ENCODE measurements around the gene PLD4. TPM values are rescaled to one million over a fixed set of nuclear protein-coding genes. Genes with fewer than 3 reads are reported as not detected.

The PLD4 gene
- polyA plus RNA-seq, 1 experiment: 0.01 TPM

DNA sequence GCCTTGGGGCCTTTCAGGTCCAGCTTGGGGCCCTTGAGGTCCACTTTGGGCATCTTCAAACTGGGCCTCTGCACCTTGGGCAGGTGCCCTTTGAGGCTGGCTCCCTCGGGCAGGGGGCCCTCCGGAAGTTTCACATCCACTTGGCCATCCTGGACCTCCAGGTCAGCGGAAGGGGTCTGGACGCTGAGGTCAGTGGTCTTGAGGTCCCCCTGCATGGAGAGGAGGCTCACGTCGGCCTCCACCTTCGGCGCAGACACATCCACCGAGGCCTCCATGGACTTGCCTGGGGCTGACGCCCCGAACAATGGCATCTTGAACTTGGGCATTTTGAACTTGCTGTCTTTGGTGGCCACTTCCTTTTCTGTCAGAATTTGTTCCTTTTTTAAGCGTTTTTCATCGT lies 28.4 kb downstream of the PLD4 start:
- no peak overlapping the region for H3K4me3 ChIP-seq (ENCODE audit: low read depth, low read length)
- TF ChIP-seq, protein P1, sequence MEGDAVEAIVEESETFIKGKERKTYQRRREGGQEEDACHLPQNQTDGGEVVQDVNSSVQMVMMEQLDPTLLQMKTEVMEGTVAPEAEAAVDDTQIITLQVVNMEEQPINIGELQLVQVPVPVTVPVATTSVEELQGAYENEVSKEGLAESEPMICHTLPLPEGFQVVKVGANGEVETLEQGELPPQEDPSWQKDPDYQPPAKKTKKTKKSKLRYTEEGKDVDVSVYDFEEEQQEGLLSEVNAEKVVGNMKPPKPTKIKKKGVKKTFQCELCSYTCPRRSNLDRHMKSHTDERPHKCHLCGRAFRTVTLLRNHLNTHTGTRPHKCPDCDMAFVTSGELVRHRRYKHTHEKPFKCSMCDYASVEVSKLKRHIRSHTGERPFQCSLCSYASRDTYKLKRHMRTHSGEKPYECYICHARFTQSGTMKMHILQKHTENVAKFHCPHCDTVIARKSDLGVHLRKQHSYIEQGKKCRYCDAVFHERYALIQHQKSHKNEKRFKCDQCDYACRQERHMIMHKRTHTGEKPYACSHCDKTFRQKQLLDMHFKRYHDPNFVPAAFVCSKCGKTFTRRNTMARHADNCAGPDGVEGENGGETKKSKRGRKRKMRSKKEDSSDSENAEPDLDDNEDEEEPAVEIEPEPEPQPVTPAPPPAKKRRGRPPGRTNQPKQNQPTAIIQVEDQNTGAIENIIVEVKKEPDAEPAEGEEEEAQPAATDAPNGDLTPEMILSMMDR (IDR thresholded peaks at IDR 0.05; ENCODE audit: low read depth, low read length): no peak
- ChIA-PET CTCF (no interaction called here), POLR2A (no interaction called here)
- no peak overlapping the region for H3K27ac ChIP-seq (ENCODE audit: low read depth, low read length)
- no peaks in the 10 kb centered on the region for H3K27me3 ChIP-seq (ENCODE audit: control insufficient read depth, insufficient read depth, low read length)
- peaks cover 15% of the 10 kb centered on the region; the same call in 1 of the 2 replicates for H3K9me3 ChIP-seq (ENCODE audit: control insufficient read depth, insufficient read depth, low read length)
- no peak for DNase-seq (ENCODE audit: low read depth, low spot score)

DNA sequence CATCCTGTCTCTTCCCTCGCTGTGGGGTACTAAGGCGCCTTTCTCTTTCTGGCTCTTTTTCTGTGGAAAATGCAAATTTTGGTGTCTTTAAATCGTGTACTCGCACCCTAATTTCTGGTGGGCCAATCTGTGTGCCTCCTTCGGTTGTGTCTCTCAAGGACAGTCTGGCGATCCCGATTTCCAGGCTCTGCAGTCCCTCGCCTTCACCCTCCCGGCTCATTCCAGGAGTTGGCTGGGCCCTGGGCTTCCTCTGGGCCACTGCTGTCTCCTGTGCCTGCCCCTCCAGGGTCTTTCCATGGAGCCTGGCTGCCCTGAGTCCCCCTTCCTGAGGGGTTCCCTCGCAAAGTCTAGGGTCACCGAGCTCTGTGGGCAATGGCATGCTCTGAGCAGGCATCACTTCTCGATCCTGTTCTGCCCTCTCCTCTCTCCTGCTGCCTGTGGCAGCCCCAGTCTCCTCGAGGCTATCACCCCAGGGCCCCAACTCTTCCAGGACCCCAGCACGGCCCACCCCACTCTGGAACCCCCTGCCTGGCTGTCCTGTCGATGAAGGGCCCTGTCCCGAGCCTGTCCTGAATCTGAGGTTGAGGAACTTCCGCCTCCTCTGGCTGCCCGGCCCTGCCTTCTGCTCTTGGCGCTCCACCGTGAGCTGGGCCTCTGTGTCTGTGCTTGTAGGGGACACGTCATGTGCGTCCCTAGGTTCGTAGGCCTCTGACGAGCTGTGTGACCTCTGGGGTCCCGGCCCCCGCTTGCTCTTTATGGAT lies 29.4 kb downstream of the PLD4 start:
- Histone ChIP-seq H3K4me3 (ENCODE audit: low read depth, low read length) (no peak overlapping the region), H3K9me3 (ENCODE audit: control insufficient read depth, insufficient read depth, low read length) (peaks cover 15% of the 10 kb centered on the region; the same call in 1 of the 2 replicates), H3K27me3 (ENCODE audit: control insufficient read depth, insufficient read depth, low read length) (no peaks in the 10 kb centered on the region), H3K27ac (ENCODE audit: low read depth, low read length) (no peak overlapping the region)
- ChIA-PET CTCF (no interaction called here), POLR2A (no interaction called here)
- DNase-seq (ENCODE audit: low read depth, low spot score): no peak
- TF ChIP-seq, protein P1 (IDR thresholded peaks at IDR 0.05; ENCODE audit: low read depth, low read length): no peak

DNA sequence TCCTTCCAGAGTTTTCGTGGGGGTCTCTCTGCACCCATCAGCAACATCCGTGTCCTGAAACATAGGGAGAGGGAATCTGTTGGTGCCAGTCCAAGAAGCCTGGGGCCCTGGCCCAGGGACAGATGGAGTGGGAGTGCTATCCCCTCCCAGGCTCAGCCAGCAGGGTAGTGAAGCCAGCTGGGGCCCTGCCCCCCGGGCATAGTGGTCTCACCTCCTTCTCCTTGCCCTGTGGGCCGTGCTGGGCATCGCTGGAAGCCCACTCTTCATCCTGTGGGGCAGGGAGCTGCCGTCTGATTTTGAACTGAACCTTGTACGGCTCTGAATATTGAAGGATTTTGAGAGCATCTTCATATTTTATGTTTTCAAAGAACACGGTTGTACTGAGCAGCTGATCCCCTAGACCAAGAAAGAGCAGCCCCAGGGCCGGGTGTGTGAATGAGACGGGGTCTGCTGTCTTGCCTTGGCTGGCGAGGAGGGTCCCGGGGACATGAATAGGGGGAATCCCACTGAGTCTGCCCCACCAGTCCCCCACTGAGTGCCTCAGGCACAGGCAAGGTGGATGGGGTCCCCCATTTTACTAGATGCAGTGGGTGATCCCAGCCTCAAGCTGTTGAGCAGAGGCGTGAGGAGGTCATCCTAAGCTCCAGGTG lies 30.2 kb downstream of the PLD4 start:
- ChIA-PET CTCF (interaction anchor here (1.0 kb wide), 1 partner anchor 21 kb away, joined by 3 read pairs; no protein-coding TSS in a partner anchor), POLR2A (no interaction called here)
- no peak overlapping the region for H3K4me3 ChIP-seq (ENCODE audit: low read depth, low read length)
- H3K27me3 ChIP-seq (ENCODE audit: control insufficient read depth, insufficient read depth, low read length): no peaks in the 10 kb centered on the region
- H3K27ac ChIP-seq (ENCODE audit: low read depth, low read length): no peak overlapping the region
- TF ChIP-seq, protein P1 (IDR thresholded peaks at IDR 0.05; ENCODE audit: low read depth, low read length): no peak
- H3K9me3 ChIP-seq (ENCODE audit: control insufficient read depth, insufficient read depth, low read length): peaks cover 9% of the 10 kb centered on the region; the same call in 1 of the 2 replicates
- DNase-seq (ENCODE audit: low read depth, low spot score): no peak

DNA sequence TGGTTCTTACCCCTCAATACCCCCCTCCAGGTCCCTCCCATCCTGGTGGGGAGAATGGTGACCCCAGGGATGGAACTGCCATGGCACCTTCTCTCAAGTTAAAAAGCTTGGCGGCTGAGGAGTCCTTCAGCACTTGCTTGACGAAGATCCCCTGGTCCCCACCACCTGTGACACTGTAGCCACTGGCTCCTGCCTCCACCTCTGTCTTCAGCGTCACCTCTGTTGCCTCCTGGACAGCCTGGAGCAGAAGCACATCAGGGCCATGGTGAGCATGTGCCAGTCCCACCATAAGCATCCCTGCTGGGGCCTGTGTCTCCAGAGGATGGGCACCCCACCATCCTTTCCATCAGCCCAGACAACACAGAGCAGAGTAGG lies 30.7 kb downstream of the PLD4 start:
- ChIA-PET CTCF (interaction anchor here (1.0 kb wide), 1 partner anchor 20 kb away, joined by 3 read pairs; no protein-coding TSS in a partner anchor), POLR2A (no interaction called here)
- Histone ChIP-seq H3K27me3 (ENCODE audit: control insufficient read depth, insufficient read depth, low read length) (no peaks in the 10 kb centered on the region), H3K4me3 (ENCODE audit: low read depth, low read length) (no peak overlapping the region), H3K27ac (ENCODE audit: low read depth, low read length) (no peak overlapping the region), H3K9me3 (ENCODE audit: control insufficient read depth, insufficient read depth, low read length) (peaks cover 5% of the 10 kb centered on the region; the same call in 1 of the 2 replicates)
- TF ChIP-seq, protein P1 (IDR thresholded peaks at IDR 0.05; ENCODE audit: low read depth, low read length): no peak
- no peak for DNase-seq (ENCODE audit: low read depth, low spot score)

DNA sequence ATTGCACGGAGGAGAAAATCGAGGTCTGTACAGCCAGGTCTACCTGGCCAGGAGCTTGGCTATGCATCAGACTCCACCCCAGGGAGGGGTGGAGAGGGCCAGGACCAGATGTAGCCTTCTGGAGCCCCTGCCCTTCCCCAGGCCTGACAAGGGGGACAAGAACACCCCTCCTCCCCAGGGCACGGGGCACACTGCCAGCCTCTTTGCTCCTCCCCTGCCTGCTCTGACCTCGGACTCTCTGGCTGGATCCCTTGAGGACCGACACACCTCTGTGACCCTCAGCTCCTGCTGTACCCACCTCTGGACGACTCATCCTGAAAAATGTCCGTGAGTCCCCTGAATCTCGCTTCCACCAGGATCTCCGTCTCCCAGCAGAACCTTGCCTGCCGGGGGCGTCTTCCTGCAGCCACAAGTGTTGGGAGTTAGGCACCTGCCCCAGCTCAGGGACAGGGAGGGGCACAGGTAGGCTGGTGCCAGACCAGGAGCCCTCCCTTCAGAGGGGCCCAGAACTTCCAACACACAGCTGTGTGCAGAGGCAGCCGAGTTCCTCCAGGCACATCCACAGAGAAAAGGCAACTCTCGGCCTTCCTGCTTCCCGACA lies 31.7 kb downstream of the PLD4 start:
- peaks cover 4% of the 10 kb centered on the region; the same call in 1 of the 2 replicates for H3K9me3 ChIP-seq (ENCODE audit: control insufficient read depth, insufficient read depth, low read length)
- CTCF ChIA-PET: interaction anchor here (1.0 kb wide), 1 partner anchor 19 kb away, joined by 3 read pairs; no protein-coding TSS in a partner anchor
- H3K27me3 ChIP-seq (ENCODE audit: control insufficient read depth, insufficient read depth, low read length): no peaks in the 10 kb centered on the region
- POLR2A ChIA-PET: no interaction called here
- TF ChIP-seq, protein P1 (IDR thresholded peaks at IDR 0.05; ENCODE audit: low read depth, low read length): no peak
- no peak for DNase-seq (ENCODE audit: low read depth, low spot score)
- no peak overlapping the region for H3K27ac ChIP-seq (ENCODE audit: low read depth, low read length)
- H3K4me3 ChIP-seq (ENCODE audit: low read depth, low read length): no peak overlapping the region
